HG03039 (cell line): ENCODE measurements around the gene OSBPL6.

ENCODE experiments used
- ATAC-seq: cut with Tn5 transposase; IDR thresholded peaks from one replicate; pipeline ENCODE4 v1.9.1; 2021; ENCODE audit warnings: mild to moderate bottlenecking, moderate library complexity; ENCODE audit not compliant: unreplicated experiment

Gene OSBPL6

DNA sequence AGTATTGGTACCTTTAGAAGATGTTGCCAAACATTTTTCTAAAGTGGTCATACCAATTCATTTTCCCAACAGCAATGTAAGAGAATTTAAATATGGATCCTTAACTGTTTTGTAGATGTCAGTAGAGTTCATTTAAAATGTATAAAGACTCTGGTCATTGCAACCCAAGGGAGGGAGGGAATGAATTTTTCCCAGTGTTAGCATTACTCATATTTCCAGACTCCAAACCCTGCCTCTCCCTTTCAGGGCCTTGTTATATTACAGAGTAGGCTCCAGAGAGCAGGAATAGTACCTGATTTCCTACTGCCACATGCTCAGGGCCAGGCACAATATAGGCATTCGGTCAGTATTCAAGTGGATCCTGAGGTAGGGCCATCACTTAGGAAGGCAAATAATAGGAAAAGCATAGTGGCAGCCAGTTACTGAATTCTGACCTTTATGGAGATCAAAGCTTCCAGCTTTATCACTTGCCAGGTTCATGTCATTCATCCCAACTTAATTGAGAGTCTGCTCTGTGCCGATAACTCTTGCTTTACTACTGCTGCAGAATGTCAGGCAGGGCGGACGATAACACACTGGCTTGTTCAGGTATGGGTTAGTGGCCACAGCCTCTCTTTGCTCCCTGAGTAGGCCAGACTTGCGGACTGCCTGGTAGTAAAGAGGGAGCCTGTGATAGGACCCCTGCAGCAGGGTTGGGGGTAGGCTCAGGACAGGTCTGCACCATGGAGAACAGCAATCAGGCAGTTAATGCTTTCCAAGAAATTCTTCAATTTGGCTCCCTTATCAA is 75.3 kb downstream of the OSBPL6 start:
- no peak for ATAC-seq

GRCh38 chr2:178270338-178270737 is 76.0 kb downstream of the OSBPL6 start:
- ATAC-seq, result no peak

GRCh38 chr2:178271094-178271493 is 76.8 kb downstream of the OSBPL6 start:
- no peak for ATAC-seq

- ATAC-seq, result no peak
Measured at GRCh38 chr2:178271629-178272333, 77.5 kb downstream of the OSBPL6 start.

DNA sequence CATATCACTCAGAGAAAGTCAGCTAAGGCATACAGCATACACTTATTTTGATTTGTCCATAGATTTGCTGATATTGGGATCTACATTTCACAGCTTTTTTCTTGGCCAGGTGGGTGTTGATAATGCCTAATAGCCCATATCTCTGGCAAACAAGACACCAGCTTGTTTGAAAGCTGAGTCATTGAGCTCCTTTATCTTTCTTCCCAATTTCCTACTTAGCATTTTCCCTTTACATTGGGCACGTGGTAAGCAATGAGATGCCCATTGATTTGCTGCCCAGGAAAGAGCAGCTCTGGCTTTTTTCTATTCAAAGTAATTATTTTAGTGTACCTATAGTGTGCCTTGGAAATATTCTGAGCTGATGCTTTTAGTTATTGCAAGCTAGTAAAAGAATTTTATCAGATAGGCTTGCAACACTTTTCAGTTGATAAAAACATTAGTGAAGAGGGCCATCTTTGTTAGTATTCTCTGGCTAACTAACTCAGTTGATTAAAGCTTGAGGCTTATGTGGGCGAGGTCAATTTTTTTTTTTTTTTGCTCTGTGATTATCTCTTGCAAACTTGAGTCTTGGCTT is 79.6 kb downstream of the OSBPL6 start:
- no peak for ATAC-seq

DNA sequence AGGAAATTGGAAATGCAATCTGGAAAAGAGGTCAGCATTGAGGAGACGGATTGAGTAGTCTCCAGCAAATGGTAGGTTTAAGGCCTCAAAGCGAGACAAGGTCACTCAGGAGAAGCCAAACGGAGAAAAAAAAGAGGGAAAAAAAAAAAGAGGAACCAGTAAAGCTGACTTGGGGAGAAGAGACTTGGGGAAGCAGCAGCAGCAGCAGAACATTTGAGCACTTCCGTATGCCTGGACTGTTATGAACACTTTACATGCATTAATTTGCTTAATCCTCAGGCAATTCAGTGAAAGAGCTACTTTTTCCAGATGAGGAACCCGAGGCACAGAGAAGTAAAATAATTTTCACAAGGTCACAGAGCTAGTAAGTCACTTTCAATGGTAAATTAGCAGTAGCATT is 81.3 kb downstream of the OSBPL6 start:
- ATAC-seq, result no peak

GRCh38 chr2:178277741-178278197 is 83.5 kb downstream of the OSBPL6 start:
- no peak for ATAC-seq

- ATAC-seq, result no peak
Measured at GRCh38 chr2:178279142-178279541, 84.8 kb downstream of the OSBPL6 start.

DNA sequence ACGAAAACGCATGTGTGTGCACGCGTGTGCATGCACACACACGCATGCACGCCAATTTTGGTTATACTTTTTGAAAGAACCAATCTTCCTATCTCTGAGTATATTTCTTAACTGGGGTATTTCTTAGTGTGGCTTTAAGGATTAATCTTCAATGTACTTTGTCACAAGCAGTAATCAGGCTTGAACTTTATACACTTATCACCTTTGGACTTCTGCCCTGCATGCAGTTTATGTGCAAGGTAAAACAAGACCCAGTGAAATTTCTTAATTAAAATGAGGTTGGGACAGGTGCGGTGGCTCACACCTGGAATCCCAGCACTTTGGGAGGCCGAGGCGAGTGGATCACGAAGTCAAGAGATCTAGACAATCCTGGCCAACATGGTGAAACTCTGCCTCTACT is 85.3 kb downstream of the OSBPL6 start:
- no peak for ATAC-seq

DNA sequence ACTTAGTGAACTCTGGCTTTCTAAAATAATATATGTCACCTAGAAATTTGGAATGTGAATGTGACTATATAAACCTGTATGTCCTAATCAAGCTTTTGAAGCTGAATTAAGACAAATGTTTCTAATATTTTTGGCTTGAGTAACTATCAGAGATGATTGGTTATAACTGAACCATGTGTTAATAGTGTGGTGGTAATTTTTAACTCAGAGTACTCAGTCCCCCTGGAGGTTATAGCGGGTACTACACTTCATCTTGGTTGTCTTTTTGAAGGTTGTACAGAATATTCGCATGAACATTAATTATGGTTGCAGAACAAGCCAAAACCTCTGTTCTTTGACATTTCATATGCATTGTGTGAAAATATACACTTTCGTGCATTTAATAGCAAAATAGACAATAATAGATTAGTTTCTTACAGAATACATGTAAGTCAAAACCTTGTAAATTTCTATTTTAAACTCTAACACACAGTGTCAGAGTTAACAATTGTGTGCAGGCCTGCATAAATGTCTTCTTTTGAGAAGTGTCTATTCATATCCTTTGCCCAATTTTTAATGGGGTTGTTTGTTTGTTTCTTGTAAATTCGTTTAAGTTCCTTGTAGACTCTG is 86.0 kb downstream of the OSBPL6 start:
- peak; percentile 68 for ATAC-seq

- no peak for ATAC-seq
Measured at GRCh38 chr2:178282075-178282815, 87.9 kb downstream of the OSBPL6 start.

GRCh38 chr2:178283341-178283918 is 89.1 kb downstream of the OSBPL6 start:
- no peak for ATAC-seq

- no peak for ATAC-seq
Measured at GRCh38 chr2:178284613-178285286, 90.4 kb downstream of the OSBPL6 start.

- no peak for ATAC-seq
Measured at GRCh38 chr2:178285287-178285615, 90.9 kb downstream of the OSBPL6 start.

DNA sequence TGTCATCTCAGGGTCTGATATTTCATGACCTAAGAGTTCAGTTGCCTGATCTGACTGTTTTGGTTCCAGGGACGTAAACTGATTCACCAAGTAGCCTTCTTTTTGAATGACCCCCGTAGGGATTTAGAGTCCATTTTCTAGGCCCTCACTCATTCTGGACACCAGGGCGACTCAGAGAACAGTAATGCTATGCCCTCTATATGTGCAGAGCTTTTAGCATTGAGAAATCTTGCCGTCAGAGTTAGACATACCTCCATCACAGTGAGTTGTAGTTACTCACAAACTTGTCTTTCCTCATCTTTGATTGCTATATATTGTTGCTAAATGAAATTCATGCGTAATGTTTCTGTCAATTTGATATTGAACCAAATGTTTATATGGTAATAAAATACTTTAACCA is 92.3 kb downstream of the OSBPL6 start:
- no peak for ATAC-seq

- no peak for ATAC-seq
Measured at GRCh38 chr2:178287652-178288344, 93.5 kb downstream of the OSBPL6 start.

DNA sequence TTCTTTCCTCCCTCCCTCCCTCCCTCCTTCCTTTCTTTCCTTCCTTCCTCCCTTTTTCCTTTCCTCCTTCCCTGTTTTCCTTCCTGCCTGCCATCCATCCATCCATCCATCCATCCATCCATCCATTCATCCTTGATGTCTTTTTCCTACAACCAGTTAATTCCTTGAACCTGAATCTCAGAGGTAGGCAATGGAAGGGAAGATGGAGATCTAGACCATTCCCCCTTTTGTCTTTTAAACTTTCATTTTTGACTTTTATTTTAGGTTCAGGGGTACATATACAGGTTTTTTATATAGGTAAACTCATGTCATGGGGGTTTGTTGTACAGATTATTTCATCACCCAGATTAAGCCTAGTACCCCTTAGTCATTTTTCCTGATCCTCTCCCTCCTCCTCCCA is 97.4 kb downstream of the OSBPL6 start:
- no peak for ATAC-seq

DNA sequence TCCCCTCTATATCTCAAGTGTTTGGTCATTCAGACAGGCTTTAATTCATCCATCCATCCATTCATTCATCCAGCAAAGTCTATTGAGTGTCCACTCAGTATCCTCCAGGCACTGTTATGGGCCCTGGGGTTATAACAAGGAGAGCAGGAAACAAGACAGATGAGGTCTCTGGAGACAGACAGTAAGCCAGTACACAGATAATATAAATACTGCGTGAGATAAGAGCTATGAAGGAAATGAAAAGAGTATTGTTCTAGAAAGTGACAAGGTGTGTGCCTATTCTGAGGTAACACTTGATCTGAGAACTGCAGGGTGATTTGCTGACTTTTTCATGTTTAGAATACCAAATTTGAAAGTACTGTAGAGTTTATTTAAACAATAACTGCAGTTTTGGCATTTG is 98.3 kb downstream of the OSBPL6 start:
- ATAC-seq, result no peak

- ATAC-seq, result no peak
Measured at GRCh38 chr2:178295115-178295514, 100.8 kb downstream of the OSBPL6 start.

- no peak for ATAC-seq
Measured at GRCh38 chr2:178295906-178296305, 101.6 kb downstream of the OSBPL6 start.
